ENCODE data around the gene WDFY3.

- no peak for TF ChIP-seq CTCF (IDR thresholded peaks at IDR 0.05; ENCODE audit: insufficient read depth, low read depth, low read length)
- no peak for TF ChIP-seq EZH2 (IDR thresholded peaks at IDR 0.05; ENCODE audit: insufficient read depth, low read length)
Observed at GRCh38 chr4:84778041-84778440, 188.4 kb downstream of the WDFY3 start.
